HS-5 (cell line): ENCODE data around the gene API5.
"Not testable (repeated sequence)": the region's sequence is repeated elsewhere in the genome, so short reads cannot be mapped to it uniquely, and the experiment has no call there.

Source experiments
- DNase-seq: peaks from one replicate; pipeline ENCODE4 v3.0.0-alpha.2; 2012; ENCODE audit warnings: low read depth

The API5 gene

DNA sequence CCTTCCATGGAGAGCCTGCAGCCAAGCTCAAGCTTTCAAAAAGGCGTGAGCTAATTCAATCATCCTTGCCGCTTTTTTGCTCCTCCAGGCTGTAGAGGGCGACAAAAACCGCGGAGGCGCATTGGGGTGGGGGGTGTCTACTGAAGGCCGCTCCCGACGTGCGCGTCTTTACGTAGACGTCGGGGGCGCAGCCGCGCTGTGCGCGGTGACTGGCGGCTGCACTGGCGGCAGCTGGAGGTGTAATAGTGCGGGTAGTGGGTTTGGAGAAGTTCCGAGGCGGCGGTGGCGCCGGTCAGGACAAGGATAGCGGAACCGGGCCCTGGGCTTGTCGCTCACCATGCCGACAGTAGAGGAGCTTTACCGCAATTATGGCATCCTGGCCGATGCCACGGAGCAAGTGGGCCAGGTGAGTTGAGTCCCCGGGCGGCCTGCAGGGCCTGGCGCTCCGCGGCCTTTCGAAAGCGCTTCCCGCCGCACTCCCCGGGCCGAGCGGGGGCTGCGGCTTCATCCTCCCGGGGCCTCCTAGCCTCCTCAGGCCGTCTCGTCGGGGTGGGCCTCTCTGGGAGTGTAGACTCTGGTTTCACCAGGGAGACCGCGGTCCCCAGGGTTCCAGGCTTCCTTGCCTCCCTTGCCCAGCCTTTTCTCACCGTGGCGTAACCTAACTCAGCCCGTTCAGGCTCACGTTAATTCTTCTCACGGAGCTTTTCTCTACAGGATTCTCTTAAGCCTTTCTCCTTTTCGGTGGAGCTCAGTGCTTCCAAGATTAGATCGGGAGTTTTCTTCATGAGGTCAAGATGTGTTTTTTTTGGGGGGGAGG, at the start of gene API5:
Gene API5, plus strand, starts transcription at position 206 of the 817 bp plus-strand sequence. Its CDS starts 132 bp downstream, at position 338.
- DNase-seq: peak; percentile 79

GRCh38 chr11:43267856-43268580, 43.8 kb upstream of the API5 start:
- DNase-seq: no peak

GRCh38 chr11:43268786-43269185, 43.0 kb upstream of the API5 start:
- no peak for DNase-seq

- DNase-seq: no peak
These were observed 42.4 kb upstream of the API5 start for GRCh38 chr11:43269254-43269918.

GRCh38 chr11:43270468-43270867, 41.3 kb upstream of the API5 start:
- no peak for DNase-seq

- DNase-seq: no peak
These were observed 33.4 kb upstream of the API5 start for GRCh38 chr11:43278193-43278956.

- DNase-seq: no peak
These were observed 29.0 kb upstream of the API5 start for GRCh38 chr11:43282607-43283440.

- DNase-seq: no peak
These were observed 26.0 kb upstream of the API5 start for GRCh38 chr11:43285826-43286225.

DNA sequence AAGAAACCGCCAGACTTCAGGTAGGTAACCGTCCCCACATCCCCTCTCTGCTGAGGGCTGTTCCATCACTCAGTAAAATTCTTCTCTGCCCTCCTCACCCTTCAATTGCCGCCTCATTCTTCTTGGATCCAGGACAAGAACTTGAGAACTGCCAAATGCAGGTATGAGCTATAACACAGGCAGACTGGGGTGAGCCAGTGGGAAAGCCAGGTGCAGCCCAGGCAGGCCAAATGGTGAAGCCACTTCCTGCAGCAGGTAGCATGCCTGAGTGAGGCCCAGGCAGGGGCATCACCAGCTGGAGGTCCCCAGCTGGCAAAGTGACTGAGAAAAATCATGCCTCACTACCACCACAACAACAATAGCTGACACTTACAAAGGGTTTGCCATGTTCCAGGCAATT, 22.4 kb upstream of the API5 start:
- no peak for DNase-seq

DNA sequence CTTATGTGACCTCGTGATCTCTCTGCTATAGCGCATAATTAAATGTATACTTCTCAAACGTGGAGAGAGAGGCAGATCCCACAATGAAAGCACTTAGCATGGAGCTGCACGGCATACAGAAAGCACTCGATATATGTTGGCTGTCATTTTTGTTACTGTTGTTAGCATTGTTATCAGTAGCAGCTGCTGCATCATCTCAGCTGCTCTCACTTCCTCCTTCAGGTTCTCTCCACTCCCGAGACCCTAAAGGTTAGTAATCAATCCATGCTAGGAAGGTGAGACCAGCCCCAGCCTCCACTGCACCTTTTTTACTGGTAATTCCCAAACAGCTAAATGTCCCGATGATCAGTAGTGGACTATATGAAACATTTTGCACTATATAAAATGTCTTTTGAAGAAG, 13.4 kb upstream of the API5 start:
- DNase-seq: no peak

- DNase-seq: no peak
These were observed 4.2 kb downstream of the API5 start for GRCh38 chr11:43315966-43316365.

DNA sequence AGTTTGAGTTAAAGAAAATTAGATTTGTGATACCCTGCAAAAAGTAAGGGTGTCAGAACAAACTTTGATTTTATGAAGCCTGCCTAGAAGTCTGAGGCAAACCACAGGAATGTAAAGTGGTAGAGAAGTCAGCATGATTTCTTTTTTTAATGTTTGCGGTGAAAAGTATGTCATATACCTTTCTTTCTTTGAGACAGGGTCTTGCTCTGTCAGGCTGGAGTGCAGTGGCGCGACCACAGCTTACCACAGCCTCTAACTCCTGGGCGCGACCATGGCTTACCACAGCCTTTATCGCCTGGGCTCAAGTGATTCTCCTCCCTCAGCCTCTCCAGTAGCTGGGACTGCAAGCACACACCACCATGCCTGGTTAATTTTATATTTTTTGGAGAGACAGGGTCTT, 4.7 kb downstream of the API5 start:
- no peak for DNase-seq

DNA sequence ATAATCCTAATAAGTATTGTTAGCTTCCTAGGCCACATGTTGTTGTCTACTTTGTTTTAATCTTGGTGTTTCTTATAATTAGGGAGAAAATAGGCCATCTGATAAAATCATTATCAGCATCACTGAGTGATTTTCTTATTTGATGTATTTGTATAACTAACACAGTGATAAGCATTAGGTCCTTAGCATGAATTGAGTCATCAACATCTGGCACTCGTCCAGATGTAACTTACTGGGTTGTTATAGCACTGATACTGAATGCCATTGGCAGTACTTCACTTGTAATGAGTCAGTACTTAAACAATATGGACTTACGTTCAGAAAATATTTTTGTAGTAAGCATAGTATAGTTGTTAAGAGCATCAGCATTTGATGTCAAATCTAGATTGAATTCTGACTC, 16.2 kb downstream of the API5 start:
- peak; percentile 97 for DNase-seq

- DNase-seq: no peak
These were observed 16.7 kb downstream of the API5 start for GRCh38 chr11:43328482-43328881.

DNA sequence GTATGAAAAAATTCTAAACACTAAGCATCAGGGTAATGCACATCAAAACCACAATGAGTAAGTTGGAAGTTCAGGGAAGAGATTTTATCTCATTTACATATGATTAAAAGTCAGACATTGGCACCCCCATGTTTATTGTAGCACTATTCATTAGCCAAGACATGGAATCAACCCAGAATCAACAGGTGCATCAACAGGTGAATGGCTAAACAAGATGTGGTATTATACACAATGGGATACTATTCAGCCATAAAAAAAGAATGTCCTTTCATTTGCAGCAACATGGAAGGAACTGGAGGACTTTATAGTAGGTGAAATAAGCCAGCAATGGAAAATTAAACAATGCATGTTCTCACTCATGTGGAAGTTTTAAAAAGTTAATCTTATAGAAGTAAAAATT, 29.4 kb downstream of the API5 start:
- no peak for DNase-seq

- not testable (repeated sequence) for DNase-seq
These were observed 39.6 kb downstream of the API5 start for GRCh38 chr11:43351426-43351825.

DNA sequence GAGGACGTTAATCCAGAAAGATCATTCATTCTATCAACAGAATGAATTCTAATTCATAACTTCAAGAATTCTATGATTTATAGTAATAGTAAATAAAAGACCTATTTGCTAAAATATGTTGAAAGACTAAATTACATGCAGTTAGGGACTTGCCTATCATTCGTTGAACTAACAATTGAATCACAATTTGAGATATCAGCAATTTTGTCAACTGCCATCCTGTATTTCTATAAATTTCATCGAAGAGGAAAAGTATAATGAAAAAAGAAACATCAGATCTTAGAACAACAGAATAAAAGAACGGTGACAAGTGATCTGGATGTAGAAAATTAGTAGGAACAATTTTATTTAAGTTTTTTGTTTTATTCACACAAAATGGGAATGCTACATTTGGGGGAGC, 42.5 kb downstream of the API5 start:
- no peak for DNase-seq

- no peak for DNase-seq
These were observed 44.5 kb downstream of the API5 start for GRCh38 chr11:43356336-43356735.

DNA sequence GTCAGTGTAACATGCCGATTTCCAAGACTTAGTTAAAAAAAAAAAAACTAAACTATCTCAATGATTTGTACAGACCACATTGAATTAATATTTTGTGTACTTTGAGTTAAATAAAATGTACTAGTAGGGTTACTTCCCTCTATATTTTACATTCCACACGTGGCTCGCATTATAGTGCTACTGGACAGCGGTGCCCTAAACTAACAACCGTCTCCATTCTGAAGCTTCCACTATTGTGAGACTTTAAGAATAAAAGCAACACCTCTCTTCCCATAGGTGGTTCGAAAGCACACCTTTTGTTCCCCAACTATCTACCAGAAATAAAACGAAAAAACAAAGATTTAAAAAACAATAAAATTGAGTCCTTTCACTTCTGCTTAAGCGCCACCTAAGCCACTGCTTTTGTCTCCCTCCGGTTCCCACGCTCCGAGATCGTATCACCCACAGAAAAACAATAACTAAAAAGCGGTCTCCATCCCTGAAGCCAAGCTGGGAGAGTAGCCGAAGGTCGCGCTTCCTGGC, 46.5 kb downstream of the API5 start:
- no peak for DNase-seq

- peak; percentile 69 for DNase-seq
These were observed 47.1 kb downstream of the API5 start, which contains the start of gene TTC17 for GRCh38 chr11:43358801-43359421. Gene TTC17 (plus strand): TSS chr11:43358920. CDS start chr11:43358955, 35 bp downstream.
